ENCODE data around the gene PDX1.

PDX1 gene

GRCh38 chr13:27953676-27954405 lies 34.0 kb downstream of the PDX1 start:
- TF ChIP-seq CTCF (conservative IDR thresholded peaks at IDR 0.05; ENCODE audit: low read length): peak; percentile 49
- peak; percentile 59 for DNase-seq (ENCODE audit: low read depth)
- peak overlapping the region; percentile 53 for H3K4me3 ChIP-seq (ENCODE audit: low read length)

DNA sequence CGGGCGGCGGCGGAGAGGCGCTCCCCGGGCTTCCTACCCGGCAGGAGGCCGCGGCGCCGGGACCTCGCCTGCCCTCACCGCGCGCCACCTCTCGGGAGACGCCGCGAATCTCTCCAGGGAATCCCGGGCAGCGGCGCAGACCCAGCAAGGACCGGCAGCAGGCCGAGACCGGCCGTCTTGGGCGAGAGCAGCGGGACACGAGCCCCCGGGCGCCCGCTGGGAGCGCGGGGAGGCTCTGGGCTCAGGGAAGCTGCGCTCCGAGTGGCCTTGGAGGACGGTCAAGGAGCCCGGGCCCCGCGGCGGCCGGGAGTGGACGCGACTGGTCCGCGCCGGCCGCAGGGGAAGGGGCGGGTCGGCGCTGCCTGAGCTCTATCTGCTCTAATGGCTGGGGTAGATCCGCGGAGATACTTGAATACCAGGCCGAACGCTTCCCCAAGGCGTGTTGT lies 34.6 kb downstream of the PDX1 start:
- peak overlapping the region; percentile 53 for H3K4me3 ChIP-seq (ENCODE audit: low read length)
- peak; percentile 31 for DNase-seq (ENCODE audit: low read depth)

DNA sequence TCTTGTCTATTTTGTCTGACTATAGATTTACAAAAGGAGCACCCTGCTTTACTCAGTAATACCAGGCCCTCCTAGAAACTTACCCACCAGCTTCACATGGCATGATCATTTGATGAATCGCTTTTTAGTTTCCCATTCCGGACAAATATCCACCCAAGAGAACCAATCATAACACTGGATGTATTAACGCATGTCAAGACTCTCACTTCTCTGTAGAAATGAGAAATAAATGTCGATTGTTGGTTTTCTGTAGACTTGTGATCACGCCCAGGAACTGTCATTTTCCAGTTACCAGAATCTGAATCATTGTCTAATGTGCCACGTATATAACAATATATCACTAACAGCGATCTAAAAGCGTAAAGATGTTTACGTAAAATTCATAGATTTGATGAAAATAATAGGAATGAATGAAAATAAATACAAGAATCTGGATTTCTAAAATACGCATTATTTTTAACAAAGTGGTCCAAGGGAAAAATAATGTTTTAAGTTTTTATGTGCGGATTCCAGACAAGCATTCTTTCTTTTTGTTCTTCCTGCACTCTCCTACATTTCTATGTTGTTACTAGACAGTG lies 35.3 kb downstream of the PDX1 start:
- no peak for TF ChIP-seq CTCF (conservative IDR thresholded peaks at IDR 0.05; ENCODE audit: low read length)
- DNase-seq (ENCODE audit: low read depth): no peak
- no peak overlapping the region for H3K4me3 ChIP-seq (ENCODE audit: low read length)

More for the DNA sequence above, 34.6 kb downstream of the PDX1 start:
- TF ChIP-seq CTCF (conservative IDR thresholded peaks at IDR 0.05; ENCODE audit: low read length): no peak

GRCh38 chr13:27956576-27957300 lies 36.9 kb downstream of the PDX1 start:
- H3K4me3 ChIP-seq (ENCODE audit: low read length): no peak overlapping the region
- no peak for DNase-seq (ENCODE audit: low read depth)
- no peak for TF ChIP-seq CTCF (conservative IDR thresholded peaks at IDR 0.05; ENCODE audit: low read length)

DNA sequence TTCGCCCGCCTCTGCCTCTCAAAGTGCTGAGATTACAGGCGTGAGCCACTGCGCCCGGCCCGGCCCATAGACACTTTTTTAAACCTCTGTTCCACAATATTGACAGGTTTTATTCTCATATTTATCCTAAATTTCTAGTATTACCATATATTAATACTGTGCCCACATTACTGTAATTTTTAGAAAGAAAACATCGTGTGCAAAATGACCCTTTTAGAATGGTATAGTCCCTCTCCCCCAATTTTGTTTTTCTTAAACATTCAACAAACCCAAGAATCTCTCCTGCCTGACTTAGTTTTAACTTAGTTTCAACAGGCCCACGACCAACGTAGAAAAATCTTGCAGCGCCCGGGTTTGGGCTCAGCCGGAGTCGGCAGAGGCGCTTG lies 40.2 kb downstream of the PDX1 start:
- TF ChIP-seq CTCF (conservative IDR thresholded peaks at IDR 0.05; ENCODE audit: low read length): no peak
- no peak for DNase-seq (ENCODE audit: low read depth)
- H3K4me3 ChIP-seq (ENCODE audit: low read length): no peak overlapping the region; the same call in 1 of the 2 replicates

GRCh38 chr13:27960362-27961226 lies 40.8 kb downstream of the PDX1 start:
- peak; percentile 12 for DNase-seq (ENCODE audit: low read depth)
- H3K4me3 ChIP-seq (ENCODE audit: low read length): peak overlapping the region; percentile 26; the same call in 1 of the 2 replicates

More at GRCh38 chr13:27960362-27961226, 40.8 kb downstream of the PDX1 start:
- peak; percentile 28 for TF ChIP-seq CTCF (conservative IDR thresholded peaks at IDR 0.05; ENCODE audit: low read length)
